Upper lobe of left lung (tissue), 6 donors: ENCODE measurements around the gene TAF1B. TPM values are rescaled to one million over a fixed set of nuclear protein-coding genes. Genes with fewer than 3 reads are reported as not detected.
A peak's percentile ranks its signal among the peaks of the same experiment; 100 is the strongest.

Experiments
- ATAC-seq, 2 donors: fragments of 200-7000 bp; cut with Tn5 transposase; one replicate each; pipeline ENCODE4 v1.9.1; 2022; ENCODE audit warnings: mild to moderate bottlenecking in 2 of 2, moderate library complexity in 2 of 2; ENCODE audit not compliant: low FRiP score in 2 of 2
- DNase-seq, 2 donors: peaks; one replicate each; pipeline ENCODE4 v3.0.0-alpha.2; 2019 to 2020
- H3K27ac ChIP-seq, 4 donors: fragments of 200-600 bp; sonication (generic); one replicate each; pipeline ENCODE4 v1.5.1; 2016 to 2019
- H3K27me3 ChIP-seq, 4 donors: fragments of 200-600 bp; sonication (generic); one replicate each; pipeline ENCODE4 v1.5.1; 2017 to 2019
- H3K36me3 ChIP-seq, 4 donors: fragments of 200-600 bp; sonication (generic); one replicate each; pipeline ENCODE4 v1.5.1; 2016 to 2019
- H3K4me1 ChIP-seq, 4 donors: fragments of 200-600 bp; sonication (generic); one replicate each; pipeline ENCODE4 v1.5.1; 2018 to 2019
- H3K4me3 ChIP-seq, 4 donors: fragments of 200-600 bp; sonication (generic); one replicate each; pipeline ENCODE4 v1.5.1; 2017 to 2019; ENCODE audit warnings: mild to moderate bottlenecking in 2 of 4, moderate library complexity in 1 of 4
- H3K9me3 ChIP-seq, 4 donors: fragments of 200-600 bp; sonication (generic); one replicate each; pipeline ENCODE4 v1.5.1; 2018 to 2019
- EP300 ChIP-seq, 4 donors: sonication (generic); formaldehyde crosslinking; IDR thresholded peaks; one replicate each; pipeline ENCODE4 v1.5.1; 2017; ENCODE audit warnings: antibody characterized with exemption in 4 of 4, control low read depth in 2 of 4
- POLR2A ChIP-seq, 4 donors: fragments of 450-650 bp; IDR thresholded peaks; one replicate each; pipeline ENCODE4 v1.5.1; 2016 to 2017; ENCODE audit warnings: antibody characterized with exemption in 4 of 4, mild to moderate bottlenecking in 2 of 4
- POLR2AphosphoS5 ChIP-seq, 2 donors: sonication (generic); formaldehyde crosslinking; IDR thresholded peaks; one replicate each; pipeline ENCODE4 v1.5.1; 2017; ENCODE audit warnings: antibody characterized with exemption in 2 of 2
- WGBS, 2 donors: methylation state at CpG; one replicate each; pipeline ENCODE4 v1.1.5; 2017 to 2018; 5-methylcytosine and 5-hydroxymethylcytosine counted together
- total RNA-seq, 6 donors: library from RNA; depleted of rRNA in 4 of 6; stranded (reverse); fragments of >200 nt in 4 of 6; gene quantifications; one replicate each; pipeline versions ENCODE4 v1.1.0 to v1.2.1, GENCODE V29; 2016 to 2021
- TF ChIP-seq, protein P1 (sequence below), 6 experiments: fragments of 450-650 bp in 4 of 6; fragments of 200-600 bp in 2 of 6; sonication (generic) in 2 of 6; IDR thresholded peaks; one replicate each; pipeline ENCODE4 v1.5.1; 2016 to 2019; ENCODE audit warnings: antibody characterized with exemption in 6 of 6
- donor health status: DM: no; HTN: no; CAD: no; lungs with moderate emphysema.
- donor health status: DM: no; HTN: yes; CAD: no; lungs with severe emphysema.

Gene TAF1B
- total RNA-seq, 6 donors from 2014 or later = 8.5 to 24.3 (median 16.7) TPM

GRCh38 chr2:9954136-9954535 is 110.9 kb downstream of the TAF1B start:
- H3K4me1 ChIP-seq = peaks cover 2 to 32% (median 11%) of the 10 kb centered on the region in 4 donors
- ATAC-seq (no peak), DNase-seq (no peak)
- no peak for TF ChIP-seq POLR2AphosphoS5 (IDR thresholded peaks at IDR 0.05)
- no peak for TF ChIP-seq POLR2A (IDR thresholded peaks at IDR 0.05)
- TF ChIP-seq, protein P1, sequence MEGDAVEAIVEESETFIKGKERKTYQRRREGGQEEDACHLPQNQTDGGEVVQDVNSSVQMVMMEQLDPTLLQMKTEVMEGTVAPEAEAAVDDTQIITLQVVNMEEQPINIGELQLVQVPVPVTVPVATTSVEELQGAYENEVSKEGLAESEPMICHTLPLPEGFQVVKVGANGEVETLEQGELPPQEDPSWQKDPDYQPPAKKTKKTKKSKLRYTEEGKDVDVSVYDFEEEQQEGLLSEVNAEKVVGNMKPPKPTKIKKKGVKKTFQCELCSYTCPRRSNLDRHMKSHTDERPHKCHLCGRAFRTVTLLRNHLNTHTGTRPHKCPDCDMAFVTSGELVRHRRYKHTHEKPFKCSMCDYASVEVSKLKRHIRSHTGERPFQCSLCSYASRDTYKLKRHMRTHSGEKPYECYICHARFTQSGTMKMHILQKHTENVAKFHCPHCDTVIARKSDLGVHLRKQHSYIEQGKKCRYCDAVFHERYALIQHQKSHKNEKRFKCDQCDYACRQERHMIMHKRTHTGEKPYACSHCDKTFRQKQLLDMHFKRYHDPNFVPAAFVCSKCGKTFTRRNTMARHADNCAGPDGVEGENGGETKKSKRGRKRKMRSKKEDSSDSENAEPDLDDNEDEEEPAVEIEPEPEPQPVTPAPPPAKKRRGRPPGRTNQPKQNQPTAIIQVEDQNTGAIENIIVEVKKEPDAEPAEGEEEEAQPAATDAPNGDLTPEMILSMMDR (IDR thresholded peaks at IDR 0.05) = no peak
- TF ChIP-seq EP300 (IDR thresholded peaks at IDR 0.05) = no peak
- H3K27me3 ChIP-seq = peaks cover 0 to 5% (median 1%) of the 10 kb centered on the region in 4 donors
- H3K9me3 ChIP-seq = no peaks in the 10 kb centered on the region
- H3K36me3 ChIP-seq = no peaks in the 10 kb centered on the region
- peak overlapping the region in 1 of 4 donors; percentile 19 for H3K27ac ChIP-seq
- WGBS, 2 donors = 62 to 63% methylated on average over 3 of the region's 3 CpGs
- H3K4me3 ChIP-seq = no peak overlapping the region

DNA sequence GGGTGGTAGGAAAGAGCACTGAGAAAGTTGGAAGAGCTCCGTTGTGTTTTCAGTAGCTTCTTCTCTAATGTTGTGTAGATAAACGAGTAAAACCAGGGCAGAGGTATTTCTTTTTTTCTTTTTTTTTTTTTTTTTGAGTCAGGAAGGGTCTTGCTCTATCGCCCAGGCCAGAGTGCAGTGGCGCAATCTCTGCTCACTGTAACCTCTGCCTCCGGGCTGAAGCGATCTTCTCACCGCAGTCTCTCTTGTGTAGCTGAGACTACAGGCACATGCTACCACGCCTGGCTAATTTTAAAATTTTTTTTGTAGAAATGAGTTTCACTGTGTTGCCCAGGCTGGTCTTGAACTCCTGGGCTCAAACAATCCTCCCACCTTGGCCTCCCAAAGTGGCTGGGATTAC is 114.8 kb downstream of the TAF1B start:
- TF ChIP-seq, protein P1 (IDR thresholded peaks at IDR 0.05) = no peak
- no peak for TF ChIP-seq EP300 (IDR thresholded peaks at IDR 0.05)
- TF ChIP-seq POLR2AphosphoS5 (IDR thresholded peaks at IDR 0.05) = no peak
- TF ChIP-seq POLR2A (IDR thresholded peaks at IDR 0.05) = no peak
- no peaks in the 10 kb centered on the region for H3K9me3 ChIP-seq
- DNase-seq (no peak), ATAC-seq (no peak)
- H3K27ac ChIP-seq = no peak overlapping the region
- H3K36me3 ChIP-seq = peaks cover 0 to 4% (median 0%) of the 10 kb centered on the region in 4 donors
- H3K4me1 ChIP-seq = peaks cover 0 to 4% (median 0%) of the 10 kb centered on the region in 4 donors
- no peak overlapping the region for H3K4me3 ChIP-seq
- H3K27me3 ChIP-seq = no peaks in the 10 kb centered on the region
- 90 to 92% methylated on average over 8 of the region's 8 CpGs for WGBS, 2 donors

GRCh38 chr2:9959262-9959661 is 116.0 kb downstream of the TAF1B start:
- no peaks in the 10 kb centered on the region for H3K9me3 ChIP-seq
- no peak for ATAC-seq
- WGBS, 2 donors = 92 to 95% methylated on average over 3 of the region's 3 CpGs
- H3K4me3 ChIP-seq = no peak overlapping the region
- TF ChIP-seq EP300 (IDR thresholded peaks at IDR 0.05) (no peak), POLR2AphosphoS5 (IDR thresholded peaks at IDR 0.05) (no peak), POLR2A (IDR thresholded peaks at IDR 0.05) (no peak)
- TF ChIP-seq, protein P1 (IDR thresholded peaks at IDR 0.05) = no peak
- H3K36me3 ChIP-seq = peaks cover 0 to 4% (median 0%) of the 10 kb centered on the region in 4 donors
- H3K27me3 ChIP-seq = no peaks in the 10 kb centered on the region
- no peak for DNase-seq
- no peak overlapping the region for H3K27ac ChIP-seq
- no peaks in the 10 kb centered on the region for H3K4me1 ChIP-seq

DNA sequence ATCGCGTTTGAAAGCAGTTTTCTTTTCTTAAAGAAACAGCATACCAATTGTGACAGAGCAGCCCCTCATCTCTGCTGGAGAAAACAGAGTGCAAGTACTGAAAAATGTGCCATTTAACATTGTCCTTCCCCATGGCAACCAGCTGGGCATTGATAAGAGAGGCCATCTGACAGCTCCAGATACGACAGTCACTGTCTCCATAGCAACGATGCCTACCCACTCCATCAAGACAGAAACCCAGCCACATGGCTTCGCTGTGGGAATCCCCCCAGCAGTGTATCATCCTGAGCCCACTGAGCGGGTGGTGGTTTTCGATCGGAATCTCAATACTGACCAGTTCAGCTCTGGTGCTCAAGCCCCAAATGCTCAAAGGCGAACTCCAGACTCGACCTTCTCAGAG is 117.7 kb downstream of the TAF1B start:
- Histone ChIP-seq H3K4me3 (no peak overlapping the region), H3K27me3 (no peaks in the 10 kb centered on the region), H3K36me3 (peaks cover 0 to 4% (median 0%) of the 10 kb centered on the region in 4 donors), H3K4me1 (no peaks in the 10 kb centered on the region), H3K9me3 (no peaks in the 10 kb centered on the region), H3K27ac (no peak overlapping the region)
- TF ChIP-seq EP300 (IDR thresholded peaks at IDR 0.05) = no peak
- TF ChIP-seq, protein P1 (IDR thresholded peaks at IDR 0.05) = no peak
- TF ChIP-seq POLR2A (IDR thresholded peaks at IDR 0.05) = no peak
- no peak for TF ChIP-seq POLR2AphosphoS5 (IDR thresholded peaks at IDR 0.05)
- 67 to 77% methylated on average over 8 to 10 of the region's 10 CpGs for WGBS, 2 donors
- no peak for DNase-seq
- no peak for ATAC-seq

- Histone ChIP-seq H3K4me1 (peaks cover 0 to 7% (median 2%) of the 10 kb centered on the region in 4 donors), H3K36me3 (peaks cover 0 to 4% (median 0%) of the 10 kb centered on the region in 4 donors), H3K27me3 (no peaks in the 10 kb centered on the region), H3K4me3 (no peak overlapping the region), H3K27ac (no peak overlapping the region), H3K9me3 (no peaks in the 10 kb centered on the region)
- ATAC-seq = no peak
- 86 to 88% methylated on average over 7 of the region's 7 CpGs for WGBS, 2 donors
- no peak for DNase-seq
- TF ChIP-seq, protein P1 (IDR thresholded peaks at IDR 0.05) = no peak
- TF ChIP-seq EP300 (IDR thresholded peaks at IDR 0.05) (no peak), POLR2AphosphoS5 (IDR thresholded peaks at IDR 0.05) (no peak), POLR2A (IDR thresholded peaks at IDR 0.05) (no peak)
These were observed 121.2 kb downstream of the TAF1B start for GRCh38 chr2:9964334-9964980.
